HUES48 (cell line): Measurements from ENCODE around the gene GPR155.
"Not testable (repeated sequence)": the region's sequence is repeated elsewhere in the genome, so short reads cannot be mapped to it uniquely, and the experiment has no call there.

Experiments used
- H3K27ac ChIP-seq: one replicate; pipeline ENCODE4 v1.7.0; 2013; ENCODE audit warnings: low read depth, low read length, inconsistent platforms
- H3K27me3 ChIP-seq: 2 replicates; pipeline ENCODE4 v1.6.1; 2013; ENCODE audit warnings: mild to moderate bottlenecking, low read length; ENCODE audit not compliant: control insufficient read depth, insufficient read depth
- H3K36me3 ChIP-seq: 2 replicates; pipeline ENCODE4 v1.6.1; 2013; ENCODE audit warnings: low read length; ENCODE audit not compliant: control insufficient read depth, insufficient read depth
- H3K4me1 ChIP-seq: 2 replicates; pipeline ENCODE4 v1.6.1; 2013; ENCODE audit warnings: mild to moderate bottlenecking, low read length; ENCODE audit not compliant: control insufficient read depth, insufficient read depth
- H3K4me3 ChIP-seq: 2 replicates; pipeline ENCODE4 v1.5.1; 2013; ENCODE audit warnings: mild to moderate bottlenecking, low read depth, low read length
- H3K9ac ChIP-seq: 2 replicates; pipeline ENCODE4 v1.6.1; 2013; ENCODE audit warnings: mild to moderate bottlenecking, low read depth, low read length, moderate library complexity
- H3K9me3 ChIP-seq: 2 replicates; pipeline ENCODE4 v1.6.1; 2013; ENCODE audit warnings: low read length; ENCODE audit not compliant: control insufficient read depth, insufficient read depth

GPR155 gene

DNA sequence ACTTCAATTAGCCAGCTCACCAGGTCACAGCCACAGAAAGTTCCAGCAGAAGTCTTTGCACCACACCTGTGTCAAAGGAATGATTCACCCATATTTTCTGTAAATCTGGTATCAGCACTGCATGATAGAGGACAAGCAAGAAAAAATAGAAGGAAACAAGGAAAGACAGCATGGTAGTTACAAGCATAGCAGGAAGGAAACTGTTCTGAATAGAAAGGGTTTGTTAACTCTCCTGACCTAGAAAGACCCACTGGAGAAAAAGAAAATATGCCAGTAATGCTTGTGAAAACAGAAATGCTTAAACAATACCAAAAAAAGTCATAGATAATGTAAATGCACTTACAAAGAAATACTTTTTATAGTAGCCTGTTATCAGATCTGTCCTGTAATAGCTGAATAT is 50.5 kb downstream of the GPR155 start:
- Histone ChIP-seq H3K27me3 (no peaks in the 10 kb centered on the region), H3K4me1 (no peaks in the 10 kb centered on the region), H3K9me3 (no peaks in the 10 kb centered on the region), H3K36me3 (no peaks in the 10 kb centered on the region), H3K9ac (no peak overlapping the region), H3K27ac (no peak overlapping the region), H3K4me3 (no peak overlapping the region)

- Histone ChIP-seq H3K9ac (no peak overlapping the region), H3K4me3 (no peak overlapping the region), H3K36me3 (peaks cover 4% of the 10 kb centered on the region; the same call in 1 of the 2 replicates), H3K4me1 (no peaks in the 10 kb centered on the region), H3K27me3 (no peaks in the 10 kb centered on the region), H3K9me3 (no peaks in the 10 kb centered on the region), H3K27ac (no peak overlapping the region)
Observed at GRCh38 chr2:174431902-174432301, 54.9 kb downstream of the GPR155 start.

- no peaks in the 10 kb centered on the region for H3K27me3 ChIP-seq
Observed at GRCh38 chr2:174430066-174430465, 56.8 kb downstream of the GPR155 start.

DNA sequence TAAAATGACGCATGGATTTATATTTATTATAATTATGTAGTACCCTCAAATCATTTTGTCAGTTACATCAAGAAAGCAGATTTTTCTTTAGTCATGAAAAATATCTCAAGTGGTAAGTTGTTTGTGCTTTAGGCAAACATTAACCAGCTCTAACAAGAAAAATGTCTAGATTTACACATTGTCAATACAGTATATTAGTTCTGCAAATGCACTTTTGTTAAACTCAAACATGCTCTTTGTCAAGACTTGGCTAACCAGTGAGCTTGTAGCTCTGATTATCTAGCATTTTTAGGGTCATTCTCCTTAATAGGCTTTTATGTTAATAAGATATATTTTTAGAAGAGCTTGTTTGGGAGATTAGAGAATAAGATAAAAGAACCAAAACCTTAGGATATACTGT is 58.6 kb downstream of the GPR155 start:
- Histone ChIP-seq H3K27ac (no peak overlapping the region), H3K4me1 (no peaks in the 10 kb centered on the region), H3K4me3 (no peak overlapping the region), H3K9ac (no peak overlapping the region), H3K27me3 (no peaks in the 10 kb centered on the region), H3K9me3 (no peaks in the 10 kb centered on the region), H3K36me3 (peaks cover 9% of the 10 kb centered on the region; the same call in 1 of the 2 replicates)

More at GRCh38 chr2:174430066-174430465, 56.8 kb downstream of the GPR155 start:
- H3K9ac ChIP-seq: no peak overlapping the region
- H3K4me1 ChIP-seq: no peaks in the 10 kb centered on the region
- H3K27ac ChIP-seq: no peak overlapping the region
- H3K9me3 ChIP-seq: no peaks in the 10 kb centered on the region
- peaks cover 4% of the 10 kb centered on the region; the same call in 1 of the 2 replicates for H3K36me3 ChIP-seq
- H3K4me3 ChIP-seq: no peak overlapping the region

GRCh38 chr2:174412256-174412655 is 74.6 kb downstream of the GPR155 start:
- H3K36me3 ChIP-seq: no peaks in the 10 kb centered on the region
- H3K9ac ChIP-seq: no peak overlapping the region
- 0 out of 2 replicates have a peak, but pooled peaks cover 6% of the 10 kb centered on the region for H3K4me1 ChIP-seq
- no peak overlapping the region for H3K27ac ChIP-seq
- H3K4me3 ChIP-seq: no peak overlapping the region
- no peaks in the 10 kb centered on the region; the same call in 1 of the 2 replicates for H3K9me3 ChIP-seq
- H3K27me3 ChIP-seq: no peaks in the 10 kb centered on the region

- not testable (repeated sequence) for H3K4me1 ChIP-seq, H3K9me3 ChIP-seq, H3K27me3 ChIP-seq, H3K27ac ChIP-seq, H3K36me3 ChIP-seq
- Histone ChIP-seq H3K9ac (peak overlapping the region; percentile 72; the same call in 1 of the 2 replicates), H3K4me3 (peak overlapping the region; percentile 69)
Observed at GRCh38 chr2:174410039-174410438, 76.8 kb downstream of the GPR155 start.

DNA sequence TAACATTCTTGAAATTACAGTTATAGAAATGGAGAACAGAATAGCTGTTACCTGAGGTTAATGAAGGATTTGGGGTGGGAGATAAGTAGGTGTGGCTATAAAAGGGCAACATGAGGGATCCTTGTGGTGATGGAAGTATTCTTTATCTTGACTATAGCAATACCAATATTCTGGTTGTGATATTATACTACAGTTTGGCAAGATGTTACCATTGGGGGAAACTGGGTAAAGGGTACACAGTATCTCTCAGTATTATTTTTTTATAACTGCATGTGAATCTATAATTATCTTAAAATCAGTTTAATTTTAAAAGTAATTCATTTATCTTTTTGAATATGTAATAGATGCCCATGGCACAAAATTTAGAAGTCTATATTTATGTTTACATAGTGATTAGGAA is 83.2 kb downstream of the GPR155 start:
- H3K9ac ChIP-seq: no peak overlapping the region
- H3K27ac ChIP-seq: no peak overlapping the region
- no peaks in the 10 kb centered on the region for H3K4me1 ChIP-seq
- no peak overlapping the region for H3K4me3 ChIP-seq
- H3K9me3 ChIP-seq: no peaks in the 10 kb centered on the region
- H3K36me3 ChIP-seq: no peaks in the 10 kb centered on the region
- no peaks in the 10 kb centered on the region for H3K27me3 ChIP-seq

DNA sequence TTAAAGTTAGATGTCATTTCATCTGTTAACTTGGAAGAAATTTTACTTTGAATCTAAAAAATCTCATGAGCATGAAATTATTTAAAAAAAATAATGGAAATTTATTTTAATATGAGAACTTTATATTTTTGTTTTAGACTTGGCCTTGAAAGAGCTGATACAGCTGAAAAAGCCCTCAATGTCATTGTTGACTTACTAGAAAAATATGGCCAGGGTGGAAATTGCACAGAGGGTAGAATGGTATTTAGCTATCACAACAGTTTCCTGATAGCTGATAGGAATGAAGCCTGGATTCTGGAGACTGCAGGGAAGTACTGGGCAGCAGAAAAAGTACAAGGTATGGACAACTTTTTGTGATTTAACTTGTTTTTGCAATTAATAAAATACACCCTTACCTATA is 86.0 kb downstream of the GPR155 start:
- H3K36me3 ChIP-seq: no peaks in the 10 kb centered on the region

DNA sequence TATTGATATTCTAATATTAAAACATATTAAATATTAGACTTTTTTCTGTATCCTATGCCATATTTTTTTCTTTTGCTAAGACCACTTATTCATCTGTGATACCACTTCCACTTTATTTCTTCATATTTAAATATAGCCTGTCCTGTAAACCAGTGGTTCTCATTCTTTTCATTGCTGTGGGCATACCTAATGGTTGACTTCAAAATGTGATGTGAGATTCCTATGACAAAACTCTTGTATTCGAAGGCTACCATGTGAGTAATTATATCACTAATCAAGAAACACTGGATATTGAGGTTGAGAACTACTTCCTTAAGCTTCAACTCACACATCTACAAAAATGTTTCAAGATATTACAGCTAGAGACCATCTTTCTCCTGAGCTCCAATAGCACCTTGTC is 87.7 kb downstream of the GPR155 start:
- Histone ChIP-seq H3K9me3 (no peaks in the 10 kb centered on the region), H3K27me3 (no peaks in the 10 kb centered on the region), H3K9ac (no peak overlapping the region), H3K36me3 (no peaks in the 10 kb centered on the region), H3K4me1 (peaks cover 5% of the 10 kb centered on the region), H3K27ac (no peak overlapping the region), H3K4me3 (no peak overlapping the region)

More for the DNA sequence above, 86.0 kb downstream of the GPR155 start:
- no peak overlapping the region for H3K27ac ChIP-seq
- H3K9ac ChIP-seq: no peak overlapping the region
- H3K27me3 ChIP-seq: no peaks in the 10 kb centered on the region
- H3K4me1 ChIP-seq: no peaks in the 10 kb centered on the region
- no peak overlapping the region for H3K4me3 ChIP-seq
- H3K9me3 ChIP-seq: no peaks in the 10 kb centered on the region

GRCh38 chr2:174397773-174398172 is 89.1 kb downstream of the GPR155 start:
- Histone ChIP-seq H3K4me1 (peaks cover 5% of the 10 kb centered on the region), H3K9ac (no peak overlapping the region), H3K4me3 (no peak overlapping the region), H3K36me3 (no peaks in the 10 kb centered on the region), H3K27me3 (no peaks in the 10 kb centered on the region), H3K9me3 (no peaks in the 10 kb centered on the region), H3K27ac (no peak overlapping the region)

DNA sequence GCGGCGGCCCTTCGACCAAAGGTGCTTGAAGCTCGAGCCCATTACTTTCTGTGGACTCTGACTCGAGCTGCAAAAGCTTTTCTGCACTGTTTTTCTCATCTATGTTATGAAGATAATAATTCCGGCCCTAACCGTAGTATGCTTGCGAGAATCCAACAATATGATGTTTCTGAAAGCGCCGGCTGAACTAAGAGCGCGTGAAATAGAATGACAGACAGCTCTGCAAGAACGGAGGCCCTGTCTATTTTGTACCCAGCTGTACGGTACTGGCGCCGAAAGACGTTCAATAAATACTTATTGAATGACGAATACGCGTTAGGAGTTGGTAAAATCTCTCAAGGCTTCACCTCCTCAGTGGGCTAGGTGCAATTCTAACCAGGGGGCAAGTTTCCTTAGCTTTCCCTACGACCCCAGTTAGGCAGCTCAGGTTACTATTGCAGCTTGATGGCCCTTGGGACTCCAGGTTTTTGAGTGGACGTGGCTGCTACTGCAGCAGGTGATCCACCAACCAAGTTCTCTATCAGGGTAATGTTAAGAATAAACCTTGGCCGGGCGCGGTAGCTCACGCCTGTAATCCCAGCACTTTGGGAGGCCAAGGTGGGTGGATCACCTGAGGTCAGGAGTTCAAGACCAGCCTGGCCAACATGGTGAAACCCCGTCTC is 90.7 kb downstream of the GPR155 start:
- H3K27ac ChIP-seq: peak overlapping the region; percentile 17
- H3K9me3 ChIP-seq: no peaks in the 10 kb centered on the region
- H3K36me3 ChIP-seq: no peaks in the 10 kb centered on the region
- peak overlapping the region; percentile 99 for H3K4me3 ChIP-seq
- peak overlapping the region; percentile 37; the same call in 1 of the 2 replicates for H3K9ac ChIP-seq
- no peaks in the 10 kb centered on the region for H3K27me3 ChIP-seq
- peaks cover 5% of the 10 kb centered on the region for H3K4me1 ChIP-seq
